ENCODE measurements around the gene NTNG1.

Gene NTNG1

DNA sequence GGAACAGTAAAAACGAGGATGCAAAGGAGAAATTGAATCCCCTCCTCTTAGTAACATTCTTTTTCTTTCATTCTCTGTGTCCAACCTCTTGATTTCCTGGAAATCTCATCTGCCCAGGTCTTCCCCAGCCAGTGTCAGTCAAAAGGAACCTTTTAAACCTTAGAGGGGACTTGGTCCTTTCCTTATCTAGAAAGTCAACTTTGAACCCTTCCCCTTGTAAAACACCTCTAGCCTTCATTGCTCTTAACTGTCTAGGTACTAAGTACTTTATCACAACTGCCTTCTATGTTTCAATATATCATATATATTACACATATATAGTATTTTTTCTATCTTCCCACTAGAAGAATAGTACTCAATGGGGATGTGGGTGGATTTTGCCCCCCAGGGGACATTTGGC is 282.1 kb downstream of the NTNG1 start:
- Mint-ChIP-seq H3K4me3 (no peak overlapping the region), H3K9me3 (peaks cover 2 to 4% of the 10 kb centered on the region in 2 donors), H3K27ac (no peak overlapping the region), H3K4me1 (no peaks in the 10 kb centered on the region), H3K36me3 (no peaks in the 10 kb centered on the region), H3K27me3 (no peaks in the 10 kb centered on the region)
- DNase-seq (no peak), ATAC-seq (replicated peaks) (no peak)

DNA sequence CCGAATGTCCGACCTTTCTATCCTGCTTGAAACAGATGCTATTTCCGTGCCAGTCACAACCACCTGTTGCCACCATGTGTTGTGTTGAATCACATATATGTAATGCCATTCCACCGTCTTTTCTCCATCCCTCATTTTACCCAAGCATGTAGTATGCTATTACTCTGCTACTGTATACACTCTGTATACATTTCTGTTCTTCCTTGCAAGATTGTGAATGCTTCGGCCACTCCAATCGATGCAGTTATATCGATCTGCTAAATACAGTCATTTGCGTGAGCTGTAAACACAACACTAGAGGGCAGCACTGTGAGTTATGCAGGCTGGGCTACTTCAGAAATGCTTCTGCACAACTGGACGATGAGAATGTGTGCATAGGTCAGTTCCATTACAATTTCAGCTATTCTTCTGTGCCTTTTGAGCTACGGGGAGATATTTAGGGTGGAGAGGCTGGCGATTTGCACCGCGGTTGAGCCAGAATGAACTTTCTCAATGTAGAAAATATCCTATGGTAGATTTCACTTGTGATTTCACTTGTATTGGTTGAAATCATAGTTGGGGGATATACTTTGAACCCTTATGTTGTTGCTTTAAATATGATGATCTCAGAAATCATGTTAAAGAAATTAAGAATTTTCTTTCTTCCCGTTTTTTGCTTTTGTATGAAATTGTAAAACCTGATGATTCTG is 289.8 kb downstream of the NTNG1 start:
- ATAC-seq (replicated peaks): peak; percentile 81 to 84
- Mint-ChIP-seq H3K4me3 (no peak overlapping the region), H3K9me3 (peaks cover 0 to 2% of the 10 kb centered on the region in 2 donors), H3K27ac (no peak overlapping the region), H3K27me3 (no peaks in the 10 kb centered on the region), H3K4me1 (peaks cover 7 to 16% of the 10 kb centered on the region in 2 donors), H3K36me3 (no peaks in the 10 kb centered on the region)
- peak; percentile 29 for DNase-seq

DNA sequence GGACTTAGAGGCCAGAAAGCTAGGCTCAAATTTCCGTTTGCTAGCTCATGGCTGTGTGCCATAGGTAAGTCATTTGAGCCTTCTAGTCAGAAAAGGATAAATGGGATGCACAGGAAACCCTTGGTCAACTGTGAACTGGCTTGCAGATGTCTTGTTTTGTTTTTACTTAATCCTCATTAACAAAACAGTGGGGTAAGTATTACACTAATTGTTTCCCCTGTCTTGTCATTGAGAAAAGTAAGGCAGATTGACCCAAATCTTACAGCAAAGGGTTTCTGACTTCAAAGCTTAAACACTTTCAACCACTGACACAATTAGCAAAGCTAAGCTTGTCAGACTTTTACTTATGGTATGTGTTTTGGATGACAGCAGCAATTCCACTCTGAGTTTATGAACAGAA is 291.3 kb downstream of the NTNG1 start:
- Mint-ChIP-seq H3K27me3 (no peaks in the 10 kb centered on the region), H3K9me3 (no peaks in the 10 kb centered on the region), H3K4me1 (peaks cover 7 to 16% of the 10 kb centered on the region in 2 donors), H3K27ac (no peak overlapping the region), H3K4me3 (no peak overlapping the region), H3K36me3 (no peaks in the 10 kb centered on the region)
- no peak for ATAC-seq (replicated peaks)
- no peak for DNase-seq

DNA sequence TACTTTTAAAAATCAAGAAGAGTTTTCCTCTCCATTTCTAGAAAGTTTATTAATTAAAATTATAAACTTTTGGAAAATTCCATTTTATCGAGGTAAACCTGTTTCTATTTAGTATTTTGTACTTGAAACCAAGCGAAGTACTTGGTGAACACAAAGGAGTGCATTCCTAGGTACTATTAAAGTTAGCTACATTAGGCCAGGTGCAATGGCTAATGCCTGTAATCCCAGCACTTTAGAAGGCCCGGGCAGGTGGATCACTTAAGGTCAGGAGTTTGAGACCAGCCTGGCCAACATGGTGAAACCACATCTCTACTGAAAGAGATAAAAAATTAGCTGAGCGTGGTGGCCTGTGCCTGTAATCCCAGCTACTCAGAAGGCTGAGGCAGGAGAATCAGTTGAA is 292.2 kb downstream of the NTNG1 start:
- DNase-seq (no peak), ATAC-seq (replicated peaks) (no peak)
- Mint-ChIP-seq H3K9me3 (no peaks in the 10 kb centered on the region), H3K27ac (no peak overlapping the region), H3K4me3 (no peak overlapping the region), H3K4me1 (peaks cover 7 to 16% of the 10 kb centered on the region in 2 donors), H3K36me3 (no peaks in the 10 kb centered on the region), H3K27me3 (no peaks in the 10 kb centered on the region)

DNA sequence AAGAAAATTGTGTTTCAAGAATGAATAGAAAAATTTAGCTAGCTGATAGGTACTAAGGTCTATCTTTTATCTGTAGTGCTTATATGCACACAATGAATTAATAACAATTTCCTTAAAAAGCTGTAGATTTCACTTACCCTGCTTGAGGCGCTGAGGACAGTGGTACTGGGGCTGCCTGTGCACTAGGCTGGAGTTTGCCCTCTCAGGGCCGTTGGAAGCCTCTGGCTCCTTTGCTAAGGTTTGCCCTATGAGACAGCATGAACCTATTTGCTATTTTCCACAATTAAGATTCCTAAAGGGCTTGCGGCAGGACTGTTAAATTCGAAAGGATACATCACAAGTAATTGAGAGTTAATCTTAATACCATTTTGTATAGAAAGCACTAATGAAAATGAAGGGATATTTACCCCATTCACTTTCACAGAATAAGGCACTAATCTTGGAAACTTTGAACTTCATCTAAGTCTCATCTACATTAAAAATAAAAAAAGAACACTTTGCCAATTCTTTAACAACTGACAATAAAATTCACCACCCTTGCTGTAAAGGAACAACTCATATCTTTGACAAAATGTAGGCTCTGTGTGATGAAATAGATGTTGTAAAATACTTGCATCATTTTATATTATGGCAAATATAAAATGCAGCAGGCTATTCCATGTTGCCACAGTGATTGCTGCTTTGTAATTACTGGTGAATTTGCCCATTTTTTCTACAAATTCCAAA is 293.0 kb downstream of the NTNG1 start:
- Mint-ChIP-seq H3K27me3 (no peaks in the 10 kb centered on the region), H3K9me3 (no peaks in the 10 kb centered on the region), H3K27ac (no peak overlapping the region), H3K36me3 (no peaks in the 10 kb centered on the region), H3K4me3 (no peak overlapping the region), H3K4me1 (peaks cover 7 to 21% of the 10 kb centered on the region in 2 donors)
- DNase-seq (no peak), ATAC-seq (replicated peaks) (no peak)

DNA sequence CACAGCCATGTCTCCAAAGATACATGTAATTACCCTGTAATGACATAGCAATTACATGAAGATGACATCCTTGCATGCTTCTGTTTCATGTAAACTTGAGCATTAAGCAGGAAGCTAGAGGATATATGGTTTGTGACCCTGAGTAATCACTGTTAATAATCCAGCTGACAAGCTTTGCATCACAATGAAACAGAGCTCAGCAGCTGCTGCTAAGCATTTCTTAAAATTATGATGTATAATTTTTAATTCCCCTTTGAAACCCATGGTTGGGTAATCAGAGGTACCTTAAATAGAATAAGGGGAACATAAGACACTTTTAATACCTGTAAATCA is 293.5 kb downstream of the NTNG1 start:
- Mint-ChIP-seq H3K9me3 (no peaks in the 10 kb centered on the region), H3K27me3 (no peaks in the 10 kb centered on the region), H3K27ac (no peak overlapping the region), H3K36me3 (no peaks in the 10 kb centered on the region), H3K4me1 (peaks cover 7 to 21% of the 10 kb centered on the region in 2 donors), H3K4me3 (no peak overlapping the region)
- DNase-seq (no peak), ATAC-seq (replicated peaks) (peak; percentile 50 to 51)

DNA sequence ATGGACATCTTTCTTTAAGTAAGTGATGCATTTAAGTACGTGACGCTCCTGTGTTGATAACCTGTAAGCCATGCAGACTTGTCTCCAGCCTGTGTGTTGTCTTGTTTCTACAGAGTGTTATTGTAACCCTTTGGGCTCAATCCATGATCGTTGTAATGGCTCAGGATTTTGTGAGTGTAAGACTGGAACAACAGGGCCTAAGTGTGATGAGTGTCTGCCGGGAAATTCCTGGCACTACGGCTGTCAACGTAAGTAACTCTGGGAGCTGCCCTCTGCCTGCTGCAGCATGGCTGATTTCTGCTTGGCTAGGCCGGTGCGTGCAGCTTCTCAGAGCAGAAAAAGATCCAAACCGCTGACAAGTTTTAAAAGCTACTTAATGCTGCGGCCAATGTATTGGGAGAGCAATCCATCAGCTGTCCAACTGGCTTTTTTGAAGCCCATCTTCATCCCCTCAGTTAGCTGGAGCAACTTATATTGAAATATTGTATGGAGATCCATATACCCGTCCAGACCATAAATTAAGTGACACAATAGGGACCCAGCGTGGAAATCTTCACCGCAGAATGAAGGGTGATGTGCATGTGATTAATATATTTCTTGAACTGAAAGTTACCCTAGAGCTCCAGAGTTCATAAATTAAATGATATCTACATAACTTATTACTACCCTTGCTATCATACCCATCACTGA is 295.9 kb downstream of the NTNG1 start:
- Mint-ChIP-seq H3K27me3 (no peaks in the 10 kb centered on the region), H3K9me3 (no peaks in the 10 kb centered on the region), H3K36me3 (no peaks in the 10 kb centered on the region), H3K4me3 (no peak overlapping the region), H3K27ac (no peak overlapping the region), H3K4me1 (peaks cover 9 to 26% of the 10 kb centered on the region in 2 donors)
- ATAC-seq (replicated peaks): no peak
- no peak for DNase-seq

DNA sequence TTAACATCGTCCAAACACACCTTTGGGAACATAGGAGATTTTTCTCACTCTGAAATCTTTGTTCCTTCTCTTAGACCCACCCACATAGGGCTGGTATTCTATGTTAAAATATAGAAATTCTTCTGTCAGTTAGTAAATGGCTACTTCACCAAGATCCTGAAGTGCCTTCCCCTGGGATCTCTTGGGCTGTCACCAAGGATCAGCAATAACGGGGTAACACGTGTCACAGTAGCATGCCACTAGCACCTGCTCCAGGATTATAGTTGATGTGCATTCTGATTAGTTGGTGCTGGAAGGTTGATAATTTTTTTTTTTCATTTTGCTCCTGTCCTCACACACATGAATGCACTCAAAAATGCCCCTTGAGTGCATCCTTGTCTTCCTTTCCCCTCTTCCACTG is 298.7 kb downstream of the NTNG1 start:
- Mint-ChIP-seq H3K27me3 (no peaks in the 10 kb centered on the region), H3K4me3 (no peak overlapping the region), H3K36me3 (no peaks in the 10 kb centered on the region), H3K27ac (no peak overlapping the region), H3K4me1 (peaks cover 19 to 40% of the 10 kb centered on the region in 2 donors), H3K9me3 (no peaks in the 10 kb centered on the region)
- no peak for ATAC-seq (replicated peaks)
- no peak for DNase-seq

DNA sequence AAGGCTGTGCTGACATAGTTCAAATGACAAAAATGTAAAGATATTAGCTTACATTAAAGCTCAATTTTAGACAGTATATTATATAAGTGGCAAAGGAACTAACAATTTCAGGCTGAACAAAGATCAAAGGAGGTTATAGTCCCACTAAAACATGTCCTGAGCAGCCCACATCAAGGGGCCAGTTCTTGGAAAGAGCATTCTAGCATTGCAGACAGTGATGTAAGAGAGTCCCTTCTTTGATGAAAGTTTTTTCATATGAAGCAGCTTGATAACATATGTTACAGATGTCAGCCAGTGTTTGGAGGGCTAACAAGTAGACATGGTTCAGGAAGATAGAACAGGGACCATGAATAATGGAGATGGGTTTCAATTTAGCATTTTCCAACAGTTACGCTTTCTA is 301.7 kb downstream of the NTNG1 start:
- H3K36me3 Mint-ChIP-seq: no peaks in the 10 kb centered on the region
- peak; percentile 25 to 38 for ATAC-seq (replicated peaks)
- no peak for DNase-seq
- H3K4me3 Mint-ChIP-seq: no peak overlapping the region
- no peak overlapping the region for H3K27ac Mint-ChIP-seq
- no peaks in the 10 kb centered on the region for H3K27me3 Mint-ChIP-seq
- H3K4me1 Mint-ChIP-seq: peaks cover 25 to 47% of the 10 kb centered on the region in 2 donors
- H3K9me3 Mint-ChIP-seq: no peaks in the 10 kb centered on the region

DNA sequence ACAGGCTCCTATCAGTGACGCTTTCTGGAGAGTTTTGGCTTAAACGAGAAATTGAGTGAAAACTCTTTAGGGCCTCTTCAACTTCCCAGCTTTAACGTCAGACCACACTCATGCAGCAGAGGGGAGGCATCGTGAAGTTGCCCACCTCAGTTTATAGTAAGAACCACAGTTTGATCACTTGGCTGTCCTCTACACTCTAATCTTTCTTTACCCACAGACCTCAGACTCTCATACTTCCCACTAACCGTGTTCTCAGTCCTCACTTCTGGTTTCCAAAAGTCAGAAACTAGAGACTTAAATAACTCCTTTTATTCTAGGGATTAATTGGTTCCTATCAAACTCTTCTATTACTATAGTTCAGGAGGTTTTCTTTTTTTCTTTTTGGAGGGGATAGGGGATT is 302.2 kb downstream of the NTNG1 start:
- Mint-ChIP-seq H3K4me1 (peaks cover 25 to 47% of the 10 kb centered on the region in 2 donors), H3K9me3 (no peaks in the 10 kb centered on the region), H3K27ac (no peak overlapping the region), H3K36me3 (no peaks in the 10 kb centered on the region), H3K4me3 (no peak overlapping the region), H3K27me3 (no peaks in the 10 kb centered on the region)
- peak; percentile 51 to 65 for ATAC-seq (replicated peaks)
- no peak for DNase-seq

DNA sequence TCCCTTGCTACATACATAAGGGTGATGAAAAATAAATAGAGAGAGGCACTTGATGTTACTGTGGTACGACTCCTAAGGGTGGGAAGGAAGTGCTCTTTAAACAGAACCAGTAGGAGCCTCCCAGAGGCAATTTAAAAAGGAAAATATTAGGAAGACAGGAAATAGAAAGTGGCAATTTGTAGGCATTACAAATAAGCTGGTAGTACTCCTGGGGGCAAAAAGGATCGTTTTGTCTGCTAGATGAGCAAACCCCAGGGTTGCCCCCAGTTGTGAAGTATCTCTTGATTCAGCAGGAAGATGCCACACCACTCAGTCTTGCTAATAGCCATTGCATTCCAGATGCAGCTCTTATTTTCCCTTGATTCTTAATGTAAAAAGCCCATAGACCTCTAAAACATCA is 303.0 kb downstream of the NTNG1 start:
- no peak for DNase-seq
- peaks cover 29 to 50% of the 10 kb centered on the region in 2 donors for H3K4me1 Mint-ChIP-seq
- H3K36me3 Mint-ChIP-seq: no peaks in the 10 kb centered on the region
- H3K27ac Mint-ChIP-seq: no peak overlapping the region
- ATAC-seq (replicated peaks): no peak
- no peaks in the 10 kb centered on the region for H3K9me3 Mint-ChIP-seq
- no peaks in the 10 kb centered on the region for H3K27me3 Mint-ChIP-seq
- no peak overlapping the region for H3K4me3 Mint-ChIP-seq

DNA sequence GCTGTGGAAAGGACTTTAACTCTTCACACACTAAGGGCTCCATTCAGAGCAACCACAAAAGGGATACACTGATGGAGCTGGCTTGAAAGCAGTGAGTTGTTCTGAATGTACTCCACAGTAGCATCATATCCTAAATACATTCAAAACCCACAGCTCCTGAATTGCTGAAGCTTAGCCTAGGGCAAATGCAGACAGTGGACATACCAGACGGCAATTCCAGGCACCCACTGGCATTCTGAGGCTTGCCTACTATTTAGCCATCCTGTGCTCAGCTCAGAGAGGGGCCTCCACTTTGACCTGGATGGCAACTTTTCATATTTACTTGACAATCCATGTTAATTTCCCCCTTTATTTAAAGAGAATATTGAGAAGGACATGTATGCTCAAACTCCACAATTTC is 303.5 kb downstream of the NTNG1 start:
- H3K4me1 Mint-ChIP-seq: peaks cover 33 to 54% of the 10 kb centered on the region in 2 donors
- no peak overlapping the region for H3K27ac Mint-ChIP-seq
- no peaks in the 10 kb centered on the region for H3K36me3 Mint-ChIP-seq
- DNase-seq (no peak), ATAC-seq (replicated peaks) (no peak)
- H3K9me3 Mint-ChIP-seq: no peaks in the 10 kb centered on the region
- H3K4me3 Mint-ChIP-seq: no peak overlapping the region
- no peaks in the 10 kb centered on the region for H3K27me3 Mint-ChIP-seq

DNA sequence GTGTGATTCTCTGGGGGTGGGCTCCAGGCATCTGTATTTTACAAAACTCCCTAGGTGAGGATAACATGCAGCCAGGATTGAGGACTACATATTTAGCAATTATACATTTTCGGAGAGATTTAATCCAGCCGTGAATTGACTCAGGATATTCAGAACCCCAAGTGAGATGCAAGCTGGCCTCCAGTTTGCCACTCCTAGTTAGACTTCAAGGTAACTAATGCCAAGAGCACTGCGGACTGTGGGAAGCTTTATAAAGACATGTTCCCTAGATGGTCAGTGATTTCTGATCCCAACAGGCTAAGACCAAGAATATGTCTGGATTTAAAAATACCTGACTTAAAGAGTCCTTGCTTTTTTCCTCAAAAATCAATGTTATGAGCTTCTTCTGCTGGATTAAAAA is 308.5 kb downstream of the NTNG1 start:
- DNase-seq: no peak
- H3K4me3 Mint-ChIP-seq: no peak overlapping the region
- no peaks in the 10 kb centered on the region for H3K27me3 Mint-ChIP-seq
- peak overlapping the region; percentile 65 for H3K27ac Mint-ChIP-seq
- H3K36me3 Mint-ChIP-seq: no peaks in the 10 kb centered on the region
- ATAC-seq (replicated peaks): no peak
- peaks cover 29 to 62% of the 10 kb centered on the region in 2 donors for H3K4me1 Mint-ChIP-seq
- peaks cover 0 to 4% of the 10 kb centered on the region in 2 donors for H3K9me3 Mint-ChIP-seq

DNA sequence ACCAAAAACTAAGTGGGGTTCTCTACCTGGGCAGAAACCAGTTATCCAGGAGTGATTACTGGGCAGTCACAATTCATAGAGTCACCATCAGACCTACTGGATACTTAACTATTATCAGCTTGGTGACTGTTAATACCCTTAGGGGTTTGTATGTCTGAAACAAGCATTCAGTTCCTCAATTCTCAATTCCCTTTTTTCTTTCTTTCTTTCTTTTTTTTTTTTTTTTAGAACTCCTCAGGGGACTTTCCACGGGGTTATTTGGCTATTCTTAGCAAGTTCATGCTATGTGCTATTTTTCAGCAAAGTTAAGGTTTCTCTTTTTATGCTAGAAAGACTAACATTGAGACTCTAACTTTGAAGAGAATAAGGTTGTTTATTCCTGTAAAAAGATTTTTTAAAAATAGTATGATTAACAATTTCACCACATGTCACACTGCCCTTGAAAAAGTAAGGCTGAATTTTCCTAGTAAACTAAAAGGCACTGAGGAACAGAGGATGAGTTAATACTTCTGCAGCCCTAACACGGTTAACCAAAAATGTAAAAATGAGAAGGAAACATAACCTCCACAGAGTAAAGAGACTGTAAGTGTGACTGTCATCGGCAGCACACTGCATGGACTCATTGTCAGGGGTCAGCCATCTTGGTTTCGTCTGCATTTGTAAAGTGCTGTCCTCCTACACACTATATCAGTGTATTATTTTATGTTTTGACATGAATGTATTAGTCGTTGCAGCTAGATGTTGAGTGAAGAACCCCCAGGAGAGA is 310.2 kb downstream of the NTNG1 start:
- Mint-ChIP-seq H3K9me3 (peaks cover 0 to 4% of the 10 kb centered on the region in 2 donors), H3K4me1 (peaks cover 36 to 71% of the 10 kb centered on the region in 2 donors), H3K4me3 (peak overlapping the region; percentile 78 to 80), H3K27ac (peak overlapping the region; percentile 97), H3K36me3 (no peaks in the 10 kb centered on the region), H3K27me3 (no peaks in the 10 kb centered on the region)
- DNase-seq (peak; percentile 35), ATAC-seq (replicated peaks) (peak; percentile 88 to 89)
